GM12875 (cell line): Measurements from ENCODE around the gene CCN2.

Source experiments
- H3K4me3 ChIP-seq: one replicate; pipeline ENCODE4 v1.5.1; 2011; ENCODE audit warnings: low read depth, low read length, control low read depth
- CTCF ChIP-seq: IDR thresholded peaks from 2 replicates; pipeline ENCODE4 v1.5.1; 2011; ENCODE audit warnings: low read depth, mild to moderate bottlenecking, control low read depth, inconsistent platforms, low read length, moderate library complexity, borderline replicate concordance; ENCODE audit not compliant: insufficient read depth

The CCN2 gene

GRCh38 chr6:131955876-131956275 is 4.7 kb upstream of the CCN2 start:
- H3K4me3 ChIP-seq = no peak overlapping the region
- TF ChIP-seq CTCF = no peak

DNA sequence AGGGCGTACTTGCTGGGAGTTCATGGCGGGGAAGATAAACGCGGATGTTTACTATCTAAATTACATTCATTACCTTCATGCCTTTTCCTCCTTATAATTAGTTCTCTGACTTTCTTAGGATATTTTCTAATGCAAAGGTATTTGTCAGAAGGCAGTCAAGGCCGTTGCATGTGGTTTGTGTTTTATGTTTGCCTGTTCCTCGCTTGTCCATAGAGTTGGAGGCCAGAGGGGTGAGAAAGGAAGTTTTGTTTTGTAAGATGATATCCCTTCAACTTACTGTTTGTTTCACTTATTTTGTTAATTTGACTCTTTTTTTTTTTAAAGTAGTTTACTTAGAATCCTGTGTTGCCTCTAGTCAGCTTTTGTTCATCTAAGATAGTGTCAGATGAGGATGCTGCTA is 4.0 kb upstream of the CCN2 start:
- no peak overlapping the region for H3K4me3 ChIP-seq

DNA sequence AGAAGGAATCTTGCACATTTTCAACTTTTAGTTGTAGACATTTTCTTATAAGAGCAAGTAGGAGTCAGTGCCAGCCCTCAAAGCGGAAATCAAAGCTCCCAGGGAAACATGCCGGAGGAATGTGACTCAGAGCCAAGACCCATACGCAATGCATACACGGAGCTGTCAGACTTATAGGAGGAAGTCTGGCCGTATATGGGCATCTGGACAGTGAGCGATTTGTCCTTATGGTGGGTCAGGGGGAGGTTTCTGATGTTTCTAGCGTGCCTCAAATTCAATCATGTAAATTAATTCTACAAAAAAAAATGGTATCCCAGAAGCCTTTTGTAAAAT is 3.6 kb upstream of the CCN2 start:
- no peak overlapping the region for H3K4me3 ChIP-seq
- TF ChIP-seq CTCF = no peak

More for the DNA sequence above, 4.0 kb upstream of the CCN2 start:
- no peak for TF ChIP-seq CTCF

GRCh38 chr6:131954059-131954774 is 3.0 kb upstream of the CCN2 start:
- no peak overlapping the region for H3K4me3 ChIP-seq
- TF ChIP-seq CTCF = no peak

DNA sequence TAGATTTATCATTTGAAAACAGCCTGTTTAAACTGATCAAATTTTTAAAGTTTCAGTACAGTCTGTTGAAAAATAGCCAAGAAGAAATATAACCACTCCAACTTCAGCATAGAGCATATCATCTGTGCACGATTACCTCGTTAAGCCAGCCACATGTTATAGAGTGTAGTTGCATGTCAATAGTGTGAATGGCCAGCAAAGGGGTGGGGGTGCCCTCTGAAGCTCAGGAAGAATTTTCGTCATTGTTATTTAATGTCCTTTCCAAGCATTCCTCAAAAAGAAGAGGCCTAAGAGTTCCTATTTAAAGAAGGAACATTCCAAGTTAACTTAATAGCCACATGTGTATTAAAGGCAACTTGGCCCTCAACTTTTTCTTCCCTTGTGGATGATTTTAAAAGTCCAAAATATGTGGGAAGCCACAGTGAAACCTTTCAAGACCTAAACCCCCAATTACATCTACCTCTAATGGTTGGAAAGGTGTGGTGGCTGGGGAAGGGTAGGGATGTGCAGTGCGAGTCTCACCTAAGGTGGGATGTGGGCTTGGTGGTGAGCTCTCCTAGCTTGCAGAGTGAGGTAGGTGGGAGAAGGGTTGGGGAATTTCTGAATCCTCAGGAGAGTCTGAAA is 1.8 kb upstream of the CCN2 start:
- no peak overlapping the region for H3K4me3 ChIP-seq
- no peak for TF ChIP-seq CTCF

DNA sequence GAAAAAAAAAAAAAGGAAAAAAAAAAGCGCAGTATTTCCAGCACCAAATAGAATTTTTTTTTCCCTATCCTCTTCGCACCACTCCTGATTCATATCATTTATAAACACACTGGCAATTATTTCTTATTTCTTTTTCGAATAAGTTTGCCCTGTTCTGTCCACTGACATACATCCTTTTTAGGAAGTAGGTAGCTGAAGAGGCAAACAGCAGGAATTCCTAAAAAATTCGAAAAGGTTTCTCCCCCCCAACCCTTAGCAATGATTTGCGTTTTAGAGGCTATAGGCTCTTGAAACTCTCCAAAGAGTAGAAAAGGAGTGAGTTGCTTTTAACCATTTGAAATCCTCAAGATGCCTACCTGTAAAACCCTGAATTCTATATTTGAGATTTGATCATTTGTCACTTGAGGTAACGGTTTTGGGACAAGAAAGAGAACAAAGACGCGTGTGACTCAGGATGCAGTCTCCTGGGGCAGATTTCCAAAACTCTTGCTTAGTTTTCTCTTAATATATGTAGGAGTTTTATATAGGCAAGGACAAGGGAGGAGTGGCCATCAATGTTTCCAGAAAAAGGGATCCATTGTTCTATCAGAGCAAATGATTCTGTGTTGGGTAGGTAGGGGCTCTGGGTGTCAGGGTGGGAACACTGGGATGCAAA is 531 bp upstream of the CCN2 start:
- TF ChIP-seq CTCF = no peak
- H3K4me3 ChIP-seq = no peak overlapping the region
